ENCODE data around the gene RALGPS1.

The RALGPS1 gene

GRCh38 chr9:127135056-127135745, 220.6 kb downstream of the RALGPS1 start:
- no peak for TF ChIP-seq CTCF (conservative IDR thresholded peaks at IDR 0.05)
- no peak overlapping the region for H3K27ac ChIP-seq

- no peak overlapping the region for H3K27ac ChIP-seq
- no peak for TF ChIP-seq CTCF (conservative IDR thresholded peaks at IDR 0.05)
Observed at GRCh38 chr9:127136081-127136879, 221.7 kb downstream of the RALGPS1 start.

GRCh38 chr9:127136880-127137639, 222.5 kb downstream of the RALGPS1 start:
- no peak overlapping the region for H3K27ac ChIP-seq
- no peak for TF ChIP-seq CTCF (conservative IDR thresholded peaks at IDR 0.05)

- no peak overlapping the region for H3K27ac ChIP-seq
- no peak for TF ChIP-seq CTCF (conservative IDR thresholded peaks at IDR 0.05)
Observed at GRCh38 chr9:127137640-127138360, 223.2 kb downstream of the RALGPS1 start.

- no peak overlapping the region for H3K27ac ChIP-seq
- no peak for TF ChIP-seq CTCF (conservative IDR thresholded peaks at IDR 0.05)
Observed at GRCh38 chr9:127138444-127138843, 223.9 kb downstream of the RALGPS1 start.

GRCh38 chr9:127139071-127139731, 224.6 kb downstream of the RALGPS1 start:
- no peak overlapping the region for H3K27ac ChIP-seq
- no peak for TF ChIP-seq CTCF (conservative IDR thresholded peaks at IDR 0.05)

Data from VCaP (cell line).